ENCODE results near the gene FAM174B. TPM values are rescaled to one million over a fixed set of nuclear protein-coding genes. Genes with fewer than 3 reads are reported as not detected.

Gene FAM174B
- total RNA-seq, 4 donors from 2014 or later: 15.4 to 75.2 (median 18.3) TPM

- no peaks in the 10 kb centered on the region for H3K9me3 ChIP-seq
- H3K36me3 ChIP-seq: no peaks in the 10 kb centered on the region
- H3K27ac ChIP-seq: no peak overlapping the region
- no peak overlapping the region for H3K4me3 ChIP-seq
- peaks cover 0 to 8% (median 6%) of the 10 kb centered on the region in 4 donors for H3K4me1 ChIP-seq
- in situ Hi-C loops (cut with MboI; ENCODE audit: low pct_ligation_motif_present in 1 of 4, low pct_unique_long_range_greater_than_20kb in 1 of 4, low sequenced_read_pairs in 3 of 4) (no loop called here), intact Hi-C loops (cut with DNase I; ENCODE audit: low total_unique reads) (loop anchor here (5.0 kb wide), 1 partner anchor 1400 kb away; no protein-coding TSS in a partner anchor)
- TF ChIP-seq POLR2AphosphoS5 (IDR thresholded peaks at IDR 0.05): no peak
- no peak for TF ChIP-seq CTCF (IDR thresholded peaks at IDR 0.05)
- no peak for TF ChIP-seq POLR2A (IDR thresholded peaks at IDR 0.05)
- TF ChIP-seq EP300 (IDR thresholded peaks at IDR 0.05; ENCODE audit: low read depth): no peak
- 50 to 88% methylated on average over 1 of the region's 1 CpG for WGBS, 2 donors (ENCODE audit: low coverage in 1 of 2)
- DNase-seq: no peak
- H3K27me3 ChIP-seq: no peaks in the 10 kb centered on the region
These were observed 8.0 kb downstream of the FAM174B start for GRCh38 chr15:92647467-92648163.

- TF ChIP-seq POLR2AphosphoS5 (IDR thresholded peaks at IDR 0.05): no peak
- no peak for TF ChIP-seq CTCF (IDR thresholded peaks at IDR 0.05)
- no peak for TF ChIP-seq POLR2A (IDR thresholded peaks at IDR 0.05)
- no peak for TF ChIP-seq EP300 (IDR thresholded peaks at IDR 0.05; ENCODE audit: low read depth)
- H3K27ac ChIP-seq: peak overlapping the region in 1 of 4 donors; percentile 46
- peaks cover 0 to 5% (median 0%) of the 10 kb centered on the region in 4 donors for H3K4me1 ChIP-seq
- in situ Hi-C loops (cut with MboI; ENCODE audit: low pct_ligation_motif_present in 1 of 4, low pct_unique_long_range_greater_than_20kb in 1 of 4, low sequenced_read_pairs in 3 of 4) (no loop called here), intact Hi-C loops (cut with DNase I; ENCODE audit: low total_unique reads) (loop anchor here (5.0 kb wide), 1 partner anchor 1401 kb away; no protein-coding TSS in a partner anchor)
- no peaks in the 10 kb centered on the region for H3K27me3 ChIP-seq
- no peaks in the 10 kb centered on the region for H3K36me3 ChIP-seq
- WGBS, 2 donors (ENCODE audit: low coverage in 1 of 2): 94 to 100% methylated on average over 2 of the region's 2 CpGs
- no peak overlapping the region for H3K4me3 ChIP-seq
- DNase-seq: no peak
- H3K9me3 ChIP-seq: no peaks in the 10 kb centered on the region
These were observed 9.4 kb downstream of the FAM174B start for GRCh38 chr15:92646216-92646615.

- WGBS, 2 donors (ENCODE audit: low coverage in 1 of 2): 73% methylated on average over 2 of the region's 2 CpGs; no CpG with 5 or more reads in 1 of the 2 donors
- TF ChIP-seq POLR2A (IDR thresholded peaks at IDR 0.05) (no peak), CTCF (IDR thresholded peaks at IDR 0.05) (no peak)
- H3K27me3 ChIP-seq: no peaks in the 10 kb centered on the region
- DNase-seq: no peak
- peaks cover 0 to 5% (median 0%) of the 10 kb centered on the region in 4 donors for H3K4me1 ChIP-seq
- intact Hi-C loops (cut with DNase I; ENCODE audit: low total_unique reads) (loop anchor here (5.0 kb wide), 1 partner anchor 1402 kb away; no protein-coding TSS in a partner anchor), in situ Hi-C loops (cut with MboI; ENCODE audit: low pct_ligation_motif_present in 1 of 4, low pct_unique_long_range_greater_than_20kb in 1 of 4, low sequenced_read_pairs in 3 of 4) (no loop called here)
- no peaks in the 10 kb centered on the region for H3K9me3 ChIP-seq
- no peak overlapping the region for H3K4me3 ChIP-seq
- H3K27ac ChIP-seq: peak overlapping the region in 2 of 4 donors; percentile 26 to 46
- no peaks in the 10 kb centered on the region for H3K36me3 ChIP-seq
These were observed 9.8 kb downstream of the FAM174B start for GRCh38 chr15:92645731-92646130.

GRCh38 chr15:92645051-92645631 is 10.4 kb downstream of the FAM174B start:
- H3K36me3 ChIP-seq: no peaks in the 10 kb centered on the region
- DNase-seq: no peak
- peaks cover 0 to under 1% (median 0%) of the 10 kb centered on the region in 4 donors for H3K4me1 ChIP-seq
- no peak overlapping the region for H3K4me3 ChIP-seq
- intact Hi-C loops (cut with DNase I; ENCODE audit: low total_unique reads): loop anchor here (5.0 kb wide), 1 partner anchor 1402 kb away; no protein-coding TSS in a partner anchor
- no peak for TF ChIP-seq CTCF (IDR thresholded peaks at IDR 0.05)
- in situ Hi-C loops (cut with MboI; ENCODE audit: low pct_ligation_motif_present in 1 of 4, low pct_unique_long_range_greater_than_20kb in 1 of 4, low sequenced_read_pairs in 3 of 4): no loop called here
- H3K27me3 ChIP-seq: no peaks in the 10 kb centered on the region
- no peaks in the 10 kb centered on the region for H3K9me3 ChIP-seq
- H3K27ac ChIP-seq: peak overlapping the region in 1 of 4 donors; percentile 46
- 72 to 100% methylated on average over 1 to 6 of the region's 6 CpGs for WGBS, 2 donors (ENCODE audit: low coverage in 1 of 2)
